Liver (tissue), 9 donors: ENCODE measurements around the gene EPB41L4A. TPM values are rescaled to one million over a fixed set of nuclear protein-coding genes. Genes with fewer than 3 reads are reported as not detected.

Experiments
- DNase-seq: peaks from one replicate; pipeline ENCODE4 v3.0.0-alpha.2; 2017; ENCODE audit warnings: low spot score
- H3K27ac ChIP-seq, 2 donors: one replicate each; pipeline ENCODE4 v1.7.0; 2013; ENCODE audit warnings: inconsistent platforms in 2 of 2, low read length in 2 of 2, control low read depth in 1 of 2, low read depth in 1 of 2, mild to moderate bottlenecking in 1 of 2
- H3K27me3 ChIP-seq, 4 donors: one replicate each; pipeline versions ENCODE4 v1.6.1 to v1.7.0; 2013; ENCODE audit warnings: low read length in 3 of 4, inconsistent platforms in 1 of 4, mild to moderate bottlenecking in 1 of 4, moderate library complexity in 1 of 4; ENCODE audit not compliant: control insufficient read depth in 4 of 4, insufficient read depth in 4 of 4
- H3K36me3 ChIP-seq, 4 donors: one replicate each; pipeline versions ENCODE4 v1.6.1 to v1.7.0; 2013; ENCODE audit warnings: low read length in 3 of 4, mild to moderate bottlenecking in 3 of 4, low read depth in 1 of 4, moderate library complexity in 1 of 4; ENCODE audit not compliant: control insufficient read depth in 4 of 4, insufficient read depth in 3 of 4
- H3K4me1 ChIP-seq, 4 donors: one replicate each; pipeline versions ENCODE4 v1.6.1 to v1.7.0; 2013; ENCODE audit warnings: low read length in 3 of 4, mild to moderate bottlenecking in 3 of 4, moderate library complexity in 1 of 4; ENCODE audit not compliant: control insufficient read depth in 4 of 4, insufficient read depth in 4 of 4
- H3K4me3 ChIP-seq, 3 donors: one replicate each; pipeline versions ENCODE4 v1.6.1 to v1.7.0; 2013; ENCODE audit warnings: low read length in 3 of 3, control low read depth in 1 of 3, low read depth in 1 of 3, mild to moderate bottlenecking in 1 of 3
- H3K9ac ChIP-seq, 2 donors: one replicate each; pipeline ENCODE4 v1.7.0; 2013; ENCODE audit warnings: low read length in 2 of 2, mild to moderate bottlenecking in 2 of 2, moderate library complexity in 2 of 2, control low read depth in 1 of 2, low read depth in 1 of 2
- H3K9me3 ChIP-seq, 4 donors: one replicate each; pipeline versions ENCODE4 v1.6.1 to v1.7.0; 2013; ENCODE audit warnings: low read length in 3 of 4; ENCODE audit not compliant: control insufficient read depth in 4 of 4
- EGR1 ChIP-seq, 2 donors: IDR thresholded peaks; 2 replicates each; pipeline ENCODE4 v1.6.1; 2016 to 2018; ENCODE audit warnings: antibody characterized with exemption in 2 of 2, low read depth in 2 of 2
- FOXA1 ChIP-seq: IDR thresholded peaks from 2 replicates; pipeline ENCODE4 v1.6.1; 2016; ENCODE audit warnings: antibody characterized with exemption
- FOXA2 ChIP-seq: IDR thresholded peaks from 2 replicates; pipeline ENCODE4 v1.6.1; 2016; ENCODE audit warnings: antibody characterized with exemption
- GABPA ChIP-seq, 2 donors: IDR thresholded peaks in 1 of 2; conservative IDR thresholded peaks in 1 of 2; 2 replicates each; pipeline ENCODE4 v1.6.1; 2016; ENCODE audit warnings: antibody characterized with exemption in 2 of 2, mild to moderate bottlenecking in 1 of 2, moderate library complexity in 1 of 2
- HNF4A ChIP-seq, 2 donors: conservative IDR thresholded peaks; 2 replicates each; pipeline ENCODE4 v1.6.1; 2016; ENCODE audit warnings: antibody characterized with exemption in 2 of 2, mild to moderate bottlenecking in 2 of 2
- HNF4G ChIP-seq: IDR thresholded peaks from 2 replicates; pipeline ENCODE4 v1.6.1; 2016; ENCODE audit warnings: antibody characterized with exemption
- JUND ChIP-seq, 2 donors: IDR thresholded peaks; 2 replicates each; pipeline ENCODE4 v1.6.1; 2016; ENCODE audit warnings: antibody characterized with exemption in 2 of 2
- NR2F2 ChIP-seq: IDR thresholded peaks from 2 replicates; pipeline ENCODE4 v1.6.1; 2016; ENCODE audit warnings: antibody characterized with exemption
- RAD21 ChIP-seq, 2 donors: IDR thresholded peaks; 2 replicates each; pipeline ENCODE4 v1.6.1; 2016; ENCODE audit warnings: antibody characterized with exemption in 2 of 2, mild to moderate bottlenecking in 2 of 2
- RXRA ChIP-seq, 2 donors: IDR thresholded peaks; 2 replicates each; pipeline ENCODE4 v1.6.1; 2017 to 2018; ENCODE audit warnings: antibody characterized with exemption in 2 of 2, mild to moderate bottlenecking in 1 of 2
- SP1 ChIP-seq: IDR thresholded peaks from 2 replicates; pipeline ENCODE4 v1.6.1; 2018; ENCODE audit warnings: antibody characterized with exemption, mild to moderate bottlenecking
- TAF1 ChIP-seq: conservative IDR thresholded peaks from 2 replicates; pipeline ENCODE4 v1.6.1; 2016; ENCODE audit warnings: antibody characterized with exemption, mild to moderate bottlenecking
- YY1 ChIP-seq: IDR thresholded peaks from 2 replicates; pipeline ENCODE4 v1.6.1; 2016; ENCODE audit warnings: antibody characterized with exemption, mild to moderate bottlenecking
- WGBS: extraction: QIAGEN DNeasy Blood & Tissue Kit; methylation state at CpG from one replicate; pipeline ENCODE4 v1.1.7; 2013; 5-methylcytosine and 5-hydroxymethylcytosine counted together
- polyA plus RNA-seq, 2 donors: library from polyadenylated mRNA; stranded (reverse) in 1 of 2; unstranded in 1 of 2; fragments of 200-250 nt in 1 of 2; fragments of >200 nt in 1 of 2; fragmentation: Nextera tagmentation in 1 of 2; extraction: Ambion mirVana in 1 of 2; gene quantifications; one replicate each; pipeline versions ENCODE4 v1.2.1 to v1.2.3, GENCODE V29; 2013 to 2015
- total RNA-seq, 2 donors: library from RNA; depleted of rRNA; stranded (reverse); fragments of >200 nt; gene quantifications; one replicate each; pipeline ENCODE4 v1.2.3, GENCODE V29; 2014
- TF ChIP-seq, protein P1 (sequence below): IDR thresholded peaks from 2 replicates; pipeline ENCODE4 v1.6.1; 2016; ENCODE audit warnings: antibody characterized with exemption
- TF ChIP-seq, protein P2 (sequence below): fragments of 150-350 bp; IDR thresholded peaks from 2 replicates; pipeline ENCODE4 v1.5.1; 2017; ENCODE audit warnings: improper control_type of control experiment, low read depth, low read length; ENCODE audit not compliant: missing input control
- TF ChIP-seq, protein P3 (sequence below): IDR thresholded peaks from 2 replicates; pipeline ENCODE4 v1.6.1; 2016; ENCODE audit warnings: antibody characterized with exemption, mild to moderate bottlenecking
- TF ChIP-seq, protein P4 (sequence below): IDR thresholded peaks from 2 replicates; pipeline ENCODE4 v1.6.1; 2016; ENCODE audit warnings: antibody characterized with exemption
- TF ChIP-seq, protein P5 (sequence below): IDR thresholded peaks from 2 replicates; pipeline ENCODE4 v1.6.1; 2016; ENCODE audit warnings: antibody characterized with exemption
- donor health status: healthy.
- donor health status: healthy.
- donor health status: healthy.
- donor health status: healthy.
- donor health status: healthy.

EPB41L4A gene
- total and polyA plus RNA-seq, 4 donors, result 1.1 to 8.0 (median 3.9) TPM

DNA sequence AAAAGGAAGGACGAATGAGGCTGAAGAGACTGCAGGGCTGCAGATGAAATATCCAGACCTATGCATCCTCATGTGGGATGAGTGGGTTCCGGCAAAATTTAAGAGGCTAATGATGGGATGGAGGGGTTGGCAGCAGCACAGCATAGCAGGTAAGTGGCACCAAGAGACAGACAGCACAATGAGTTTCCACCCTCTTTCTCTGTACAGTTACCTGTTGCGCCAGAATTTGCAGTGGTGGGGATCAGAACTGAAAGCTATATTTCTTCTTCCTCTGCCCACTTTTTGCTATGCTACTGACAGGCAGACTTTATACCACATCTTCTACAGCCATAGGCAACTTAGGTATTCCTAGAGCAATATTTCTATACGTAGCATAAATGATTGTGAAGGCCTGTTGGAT, 227.0 kb downstream of the EPB41L4A start:
- Histone ChIP-seq H3K36me3 (no peaks in the 10 kb centered on the region), H3K9me3 (no peaks in the 10 kb centered on the region), H3K4me3 (no peak overlapping the region), H3K27me3 (no peaks in the 10 kb centered on the region), H3K27ac (no peak overlapping the region), H3K4me1 (no peaks in the 10 kb centered on the region), H3K9ac (no peak overlapping the region)
- WGBS, result 86% methylated on average over 4 of the region's 4 CpGs
- TF ChIP-seq, protein P1, sequence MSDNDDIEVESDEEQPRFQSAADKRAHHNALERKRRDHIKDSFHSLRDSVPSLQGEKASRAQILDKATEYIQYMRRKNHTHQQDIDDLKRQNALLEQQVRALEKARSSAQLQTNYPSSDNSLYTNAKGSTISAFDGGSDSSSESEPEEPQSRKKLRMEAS, result no peak
- no peak for TF ChIP-seq FOXA2
- TF ChIP-seq RXRA (IDR thresholded peaks at IDR 0.05), result no peak
- TF ChIP-seq YY1, result no peak
- no peak for TF ChIP-seq HNF4A (conservative IDR thresholded peaks at IDR 0.05)
- TF ChIP-seq TAF1, result no peak
- TF ChIP-seq, protein P2, sequence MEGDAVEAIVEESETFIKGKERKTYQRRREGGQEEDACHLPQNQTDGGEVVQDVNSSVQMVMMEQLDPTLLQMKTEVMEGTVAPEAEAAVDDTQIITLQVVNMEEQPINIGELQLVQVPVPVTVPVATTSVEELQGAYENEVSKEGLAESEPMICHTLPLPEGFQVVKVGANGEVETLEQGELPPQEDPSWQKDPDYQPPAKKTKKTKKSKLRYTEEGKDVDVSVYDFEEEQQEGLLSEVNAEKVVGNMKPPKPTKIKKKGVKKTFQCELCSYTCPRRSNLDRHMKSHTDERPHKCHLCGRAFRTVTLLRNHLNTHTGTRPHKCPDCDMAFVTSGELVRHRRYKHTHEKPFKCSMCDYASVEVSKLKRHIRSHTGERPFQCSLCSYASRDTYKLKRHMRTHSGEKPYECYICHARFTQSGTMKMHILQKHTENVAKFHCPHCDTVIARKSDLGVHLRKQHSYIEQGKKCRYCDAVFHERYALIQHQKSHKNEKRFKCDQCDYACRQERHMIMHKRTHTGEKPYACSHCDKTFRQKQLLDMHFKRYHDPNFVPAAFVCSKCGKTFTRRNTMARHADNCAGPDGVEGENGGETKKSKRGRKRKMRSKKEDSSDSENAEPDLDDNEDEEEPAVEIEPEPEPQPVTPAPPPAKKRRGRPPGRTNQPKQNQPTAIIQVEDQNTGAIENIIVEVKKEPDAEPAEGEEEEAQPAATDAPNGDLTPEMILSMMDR, result no peak
- TF ChIP-seq NR2F2, result no peak
- no peak for TF ChIP-seq GABPA (IDR thresholded peaks at IDR 0.05 in 1 of 2, conservative IDR thresholded peaks at IDR 0.05 in 1 of 2)
- TF ChIP-seq FOXA1, result no peak
- TF ChIP-seq JUND (IDR thresholded peaks at IDR 0.05), result no peak
- no peak for TF ChIP-seq SP1
- no peak for TF ChIP-seq EGR1 (IDR thresholded peaks at IDR 0.05; ENCODE audit: low read depth in 2 of 2)
- TF ChIP-seq RAD21 (IDR thresholded peaks at IDR 0.05), result no peak
- TF ChIP-seq, protein P3, sequence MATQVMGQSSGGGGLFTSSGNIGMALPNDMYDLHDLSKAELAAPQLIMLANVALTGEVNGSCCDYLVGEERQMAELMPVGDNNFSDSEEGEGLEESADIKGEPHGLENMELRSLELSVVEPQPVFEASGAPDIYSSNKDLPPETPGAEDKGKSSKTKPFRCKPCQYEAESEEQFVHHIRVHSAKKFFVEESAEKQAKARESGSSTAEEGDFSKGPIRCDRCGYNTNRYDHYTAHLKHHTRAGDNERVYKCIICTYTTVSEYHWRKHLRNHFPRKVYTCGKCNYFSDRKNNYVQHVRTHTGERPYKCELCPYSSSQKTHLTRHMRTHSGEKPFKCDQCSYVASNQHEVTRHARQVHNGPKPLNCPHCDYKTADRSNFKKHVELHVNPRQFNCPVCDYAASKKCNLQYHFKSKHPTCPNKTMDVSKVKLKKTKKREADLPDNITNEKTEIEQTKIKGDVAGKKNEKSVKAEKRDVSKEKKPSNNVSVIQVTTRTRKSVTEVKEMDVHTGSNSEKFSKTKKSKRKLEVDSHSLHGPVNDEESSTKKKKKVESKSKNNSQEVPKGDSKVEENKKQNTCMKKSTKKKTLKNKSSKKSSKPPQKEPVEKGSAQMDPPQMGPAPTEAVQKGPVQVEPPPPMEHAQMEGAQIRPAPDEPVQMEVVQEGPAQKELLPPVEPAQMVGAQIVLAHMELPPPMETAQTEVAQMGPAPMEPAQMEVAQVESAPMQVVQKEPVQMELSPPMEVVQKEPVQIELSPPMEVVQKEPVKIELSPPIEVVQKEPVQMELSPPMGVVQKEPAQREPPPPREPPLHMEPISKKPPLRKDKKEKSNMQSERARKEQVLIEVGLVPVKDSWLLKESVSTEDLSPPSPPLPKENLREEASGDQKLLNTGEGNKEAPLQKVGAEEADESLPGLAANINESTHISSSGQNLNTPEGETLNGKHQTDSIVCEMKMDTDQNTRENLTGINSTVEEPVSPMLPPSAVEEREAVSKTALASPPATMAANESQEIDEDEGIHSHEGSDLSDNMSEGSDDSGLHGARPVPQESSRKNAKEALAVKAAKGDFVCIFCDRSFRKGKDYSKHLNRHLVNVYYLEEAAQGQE, result no peak
- TF ChIP-seq, protein P4, sequence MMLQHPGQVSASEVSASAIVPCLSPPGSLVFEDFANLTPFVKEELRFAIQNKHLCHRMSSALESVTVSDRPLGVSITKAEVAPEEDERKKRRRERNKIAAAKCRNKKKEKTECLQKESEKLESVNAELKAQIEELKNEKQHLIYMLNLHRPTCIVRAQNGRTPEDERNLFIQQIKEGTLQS, result no peak
- no peak for TF ChIP-seq HNF4G
- TF ChIP-seq, protein P5, sequence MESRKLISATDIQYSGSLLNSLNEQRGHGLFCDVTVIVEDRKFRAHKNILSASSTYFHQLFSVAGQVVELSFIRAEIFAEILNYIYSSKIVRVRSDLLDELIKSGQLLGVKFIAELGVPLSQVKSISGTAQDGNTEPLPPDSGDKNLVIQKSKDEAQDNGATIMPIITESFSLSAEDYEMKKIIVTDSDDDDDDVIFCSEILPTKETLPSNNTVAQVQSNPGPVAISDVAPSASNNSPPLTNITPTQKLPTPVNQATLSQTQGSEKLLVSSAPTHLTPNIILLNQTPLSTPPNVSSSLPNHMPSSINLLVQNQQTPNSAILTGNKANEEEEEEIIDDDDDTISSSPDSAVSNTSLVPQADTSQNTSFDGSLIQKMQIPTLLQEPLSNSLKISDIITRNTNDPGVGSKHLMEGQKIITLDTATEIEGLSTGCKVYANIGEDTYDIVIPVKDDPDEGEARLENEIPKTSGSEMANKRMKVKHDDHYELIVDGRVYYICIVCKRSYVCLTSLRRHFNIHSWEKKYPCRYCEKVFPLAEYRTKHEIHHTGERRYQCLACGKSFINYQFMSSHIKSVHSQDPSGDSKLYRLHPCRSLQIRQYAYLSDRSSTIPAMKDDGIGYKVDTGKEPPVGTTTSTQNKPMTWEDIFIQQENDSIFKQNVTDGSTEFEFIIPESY, result no peak
- DNase-seq, result no peak
